Measurements from ENCODE around the gene ST3GAL2. TPM values are rescaled to one million over a fixed set of nuclear protein-coding genes. Genes with fewer than 3 reads are reported as not detected.

Gene ST3GAL2
- total and polyA plus RNA-seq, 10 of the 15 experiments (the other 5 are each of a cell fraction or from before 2014, with no cell fraction given): 0.95 to 61.7 (median 25.9) TPM

DNA sequence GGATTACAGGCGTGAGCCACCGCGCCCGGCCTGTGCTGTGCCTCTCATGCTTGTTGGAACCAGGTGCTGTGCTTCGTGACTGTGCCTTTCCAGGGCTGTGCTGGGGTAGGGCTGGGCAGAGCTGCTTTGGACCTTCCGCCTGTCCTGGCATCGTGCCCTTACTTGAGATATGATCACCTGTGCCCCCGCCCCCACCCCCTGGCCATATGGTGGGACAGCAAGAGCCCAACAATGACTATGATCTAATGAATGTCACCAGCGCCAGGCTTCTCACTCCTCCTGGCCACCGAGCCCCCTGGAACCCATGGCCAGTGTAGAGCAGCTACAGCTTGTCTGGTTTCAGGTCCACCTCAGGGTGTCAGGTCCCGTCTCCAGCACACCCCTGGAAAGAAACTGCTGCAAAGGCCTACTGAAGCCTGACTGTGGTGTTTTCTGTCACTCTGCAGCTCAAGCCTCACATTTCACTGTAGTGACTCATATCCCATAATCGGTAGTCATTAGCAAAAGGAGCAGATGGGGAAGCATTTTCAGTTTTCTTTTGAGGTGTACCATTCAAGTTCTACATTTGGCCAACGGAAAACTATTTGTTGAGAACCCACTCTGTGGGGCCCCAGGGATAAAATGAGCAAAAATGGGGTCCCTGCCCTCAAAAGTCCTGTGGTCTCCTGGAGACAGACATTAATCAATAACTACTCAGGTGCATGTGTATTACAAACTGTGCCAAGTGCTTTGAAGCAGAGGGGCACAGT is 37.5 kb upstream of the ST3GAL2 start (continued):
- TF ChIP-seq, protein P1, sequence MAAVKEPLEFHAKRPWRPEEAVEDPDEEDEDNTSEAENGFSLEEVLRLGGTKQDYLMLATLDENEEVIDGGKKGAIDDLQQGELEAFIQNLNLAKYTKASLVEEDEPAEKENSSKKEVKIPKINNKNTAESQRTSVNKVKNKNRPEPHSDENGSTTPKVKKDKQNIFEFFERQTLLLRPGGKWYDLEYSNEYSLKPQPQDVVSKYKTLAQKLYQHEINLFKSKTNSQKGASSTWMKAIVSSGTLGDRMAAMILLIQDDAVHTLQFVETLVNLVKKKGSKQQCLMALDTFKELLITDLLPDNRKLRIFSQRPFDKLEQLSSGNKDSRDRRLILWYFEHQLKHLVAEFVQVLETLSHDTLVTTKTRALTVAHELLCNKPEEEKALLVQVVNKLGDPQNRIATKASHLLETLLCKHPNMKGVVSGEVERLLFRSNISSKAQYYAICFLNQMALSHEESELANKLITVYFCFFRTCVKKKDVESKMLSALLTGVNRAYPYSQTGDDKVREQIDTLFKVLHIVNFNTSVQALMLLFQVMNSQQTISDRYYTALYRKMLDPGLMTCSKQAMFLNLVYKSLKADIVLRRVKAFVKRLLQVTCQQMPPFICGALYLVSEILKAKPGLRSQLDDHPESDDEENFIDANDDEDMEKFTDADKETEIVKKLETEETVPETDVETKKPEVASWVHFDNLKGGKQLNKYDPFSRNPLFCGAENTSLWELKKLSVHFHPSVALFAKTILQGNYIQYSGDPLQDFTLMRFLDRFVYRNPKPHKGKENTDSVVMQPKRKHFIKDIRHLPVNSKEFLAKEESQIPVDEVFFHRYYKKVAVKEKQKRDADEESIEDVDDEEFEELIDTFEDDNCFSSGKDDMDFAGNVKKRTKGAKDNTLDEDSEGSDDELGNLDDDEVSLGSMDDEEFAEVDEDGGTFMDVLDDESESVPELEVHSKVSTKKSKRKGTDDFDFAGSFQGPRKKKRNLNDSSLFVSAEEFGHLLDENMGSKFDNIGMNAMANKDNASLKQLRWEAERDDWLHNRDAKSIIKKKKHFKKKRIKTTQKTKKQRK (IDR thresholded peaks at IDR 0.05; ENCODE audit: low read depth, low read length): no peak
- TF ChIP-seq MEF2B (IDR thresholded peaks at IDR 0.05; ENCODE audit: partially characterized antibody, poor library complexity, severe bottlenecking): peak; percentile 77
- TF ChIP-seq MTA2 (IDR thresholded peaks at IDR 0.05; ENCODE audit: low read depth): peak; percentile 97
- TF ChIP-seq TAF1 (IDR thresholded peaks at IDR 0.05; ENCODE audit: borderline replicate concordance, low read depth, low read length): peak; percentile 35; the same call in 1 of the 2 replicates
- TF ChIP-seq, protein P2, sequence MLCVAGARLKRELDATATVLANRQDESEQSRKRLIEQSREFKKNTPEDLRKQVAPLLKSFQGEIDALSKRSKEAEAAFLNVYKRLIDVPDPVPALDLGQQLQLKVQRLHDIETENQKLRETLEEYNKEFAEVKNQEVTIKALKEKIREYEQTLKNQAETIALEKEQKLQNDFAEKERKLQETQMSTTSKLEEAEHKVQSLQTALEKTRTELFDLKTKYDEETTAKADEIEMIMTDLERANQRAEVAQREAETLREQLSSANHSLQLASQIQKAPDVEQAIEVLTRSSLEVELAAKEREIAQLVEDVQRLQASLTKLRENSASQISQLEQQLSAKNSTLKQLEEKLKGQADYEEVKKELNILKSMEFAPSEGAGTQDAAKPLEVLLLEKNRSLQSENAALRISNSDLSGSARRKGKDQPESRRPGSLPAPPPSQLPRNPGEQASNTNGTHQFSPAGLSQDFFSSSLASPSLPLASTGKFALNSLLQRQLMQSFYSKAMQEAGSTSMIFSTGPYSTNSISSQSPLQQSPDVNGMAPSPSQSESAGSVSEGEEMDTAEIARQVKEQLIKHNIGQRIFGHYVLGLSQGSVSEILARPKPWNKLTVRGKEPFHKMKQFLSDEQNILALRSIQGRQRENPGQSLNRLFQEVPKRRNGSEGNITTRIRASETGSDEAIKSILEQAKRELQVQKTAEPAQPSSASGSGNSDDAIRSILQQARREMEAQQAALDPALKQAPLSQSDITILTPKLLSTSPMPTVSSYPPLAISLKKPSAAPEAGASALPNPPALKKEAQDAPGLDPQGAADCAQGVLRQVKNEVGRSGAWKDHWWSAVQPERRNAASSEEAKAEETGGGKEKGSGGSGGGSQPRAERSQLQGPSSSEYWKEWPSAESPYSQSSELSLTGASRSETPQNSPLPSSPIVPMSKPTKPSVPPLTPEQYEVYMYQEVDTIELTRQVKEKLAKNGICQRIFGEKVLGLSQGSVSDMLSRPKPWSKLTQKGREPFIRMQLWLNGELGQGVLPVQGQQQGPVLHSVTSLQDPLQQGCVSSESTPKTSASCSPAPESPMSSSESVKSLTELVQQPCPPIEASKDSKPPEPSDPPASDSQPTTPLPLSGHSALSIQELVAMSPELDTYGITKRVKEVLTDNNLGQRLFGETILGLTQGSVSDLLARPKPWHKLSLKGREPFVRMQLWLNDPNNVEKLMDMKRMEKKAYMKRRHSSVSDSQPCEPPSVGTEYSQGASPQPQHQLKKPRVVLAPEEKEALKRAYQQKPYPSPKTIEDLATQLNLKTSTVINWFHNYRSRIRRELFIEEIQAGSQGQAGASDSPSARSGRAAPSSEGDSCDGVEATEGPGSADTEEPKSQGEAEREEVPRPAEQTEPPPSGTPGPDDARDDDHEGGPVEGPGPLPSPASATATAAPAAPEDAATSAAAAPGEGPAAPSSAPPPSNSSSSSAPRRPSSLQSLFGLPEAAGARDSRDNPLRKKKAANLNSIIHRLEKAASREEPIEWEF (IDR thresholded peaks at IDR 0.05; ENCODE audit: insufficient replicate concordance, low read depth, low read length): peak; percentile 88
- TF ChIP-seq CREM (IDR thresholded peaks at IDR 0.05; ENCODE audit: low read depth): peak; percentile 84
- TF ChIP-seq MXI1 (IDR thresholded peaks at IDR 0.05; ENCODE audit: low read depth, low read length): no peak; the same call in 1 of the 2 replicates
- TF ChIP-seq ZNF217 (IDR thresholded peaks at IDR 0.05): 0 out of 2 replicates have a peak, but pooled peaks have one; percentile 57
- TF ChIP-seq ZNF207 (IDR thresholded peaks at IDR 0.05; ENCODE audit: borderline replicate concordance): no peak
- no peak for TF ChIP-seq NR2C2 (IDR thresholded peaks at IDR 0.05; ENCODE audit: borderline replicate concordance, control insufficient read depth, insufficient read length, low read depth)
- TF ChIP-seq TCF12 (IDR thresholded peaks at IDR 0.05; ENCODE audit: low read depth, low read length): peak; percentile 66; the same call in 1 of the 2 replicates
- TF ChIP-seq RCOR1 (conservative IDR thresholded peaks at IDR 0.05; ENCODE audit: low read depth, low read length): no peak
- TF ChIP-seq FOXK2 (IDR thresholded peaks at IDR 0.05): no peak
- no peak for TF ChIP-seq MYC (IDR thresholded peaks at IDR 0.05; ENCODE audit: insufficient read depth, insufficient read length, insufficient replicate concordance, low read length, severe bottlenecking)
- TF ChIP-seq EP300 (IDR thresholded peaks at IDR 0.05; ENCODE audit: borderline replicate concordance in 1 of 2, control insufficient read depth in 1 of 2, low read depth in 2 of 2, low read length in 2 of 2): peak; percentile 68 to 96
- TF ChIP-seq BRCA1 (IDR thresholded peaks at IDR 0.05; ENCODE audit: low read depth, low read length): no peak
- TF ChIP-seq SUZ12 (IDR thresholded peaks at IDR 0.05; ENCODE audit: unreplicated experiment): no peak
- no peak for TF ChIP-seq SMAD1 (IDR thresholded peaks at IDR 0.05; ENCODE audit: low read depth, partially characterized antibody)
- TF ChIP-seq SMARCA5 (IDR thresholded peaks at IDR 0.05): peak; percentile 78

Data from GM12878 (cell line).